HCT116 (cell line): Measurements from ENCODE around the gene MSI2. TPM values are rescaled to one million over a fixed set of nuclear protein-coding genes. Genes with fewer than 3 reads are reported as not detected.

Experiments
- ATAC-seq: fragments of 200-7000 bp; cut with Tn5 transposase; 2 replicates; pipeline ENCODE4 v1.9.1; 2020; ENCODE audit warnings: mild to moderate bottlenecking, moderate library complexity
- BruUV-seq: library from RNA; stranded (reverse); fragments of 400-500 nt; replicated peaks from 2 replicates; lab custom pipeline; 2021; lab: Mats Ljungman, UMichigan
- CTCF ChIA-PET: fragments of 300-600 bp; sonication (Branson Sonifier 250); formaldehyde crosslinking; loops from one replicate; lab custom pipeline; 2021; ENCODE audit warnings: antibody characterized with exemption; lab: Charles Lee
- POLR2A ChIA-PET: fragments of 300-600, 350-600 bp; sonication (Branson Sonifier 250); formaldehyde crosslinking; loops from one replicate; lab custom pipeline; 2021; ENCODE audit warnings: antibody characterized with exemption; lab: Charles Lee
- RAD21 ChIA-PET, 2 experiments: fragments of 300-600 bp; sonication (Branson Sonifier 250); formaldehyde crosslinking; loops; one replicate each; lab custom pipeline; 2023; ENCODE audit warnings: low total read pairs in 2 of 2; ENCODE audit not compliant: uncharacterized antibody in 2 of 2, unreplicated experiment in 2 of 2, low non-redundant PET in 1 of 2; lab: Charles Lee
- DNase-seq: peaks from one replicate; pipeline ENCODE4 v3.0.0-alpha.2; 2010; ENCODE audit warnings: low read depth, low spot score
- H2AFZ ChIP-seq: fragments of 200-600 bp; shearing (Covaris generic), sonication (generic); 2 replicates; pipeline ENCODE4 v1.6.1; 2017; ENCODE audit warnings: low read depth, mixed run types, mixed read lengths, antibody characterized with exemption, low read length; ENCODE audit not compliant: poor library complexity, severe bottlenecking
- H3K27ac ChIP-seq: 2 replicates; pipeline ENCODE4 v1.5.1; 2012; ENCODE audit warnings: low read depth, low read length
- H3K27me3 ChIP-seq: fragments of 200-600 bp; sonication (generic); 2 replicates; pipeline ENCODE4 v1.6.1; 2016; ENCODE audit warnings: mixed run types, low read length, mixed read lengths; ENCODE audit not compliant: insufficient read depth
- H3K36me3 ChIP-seq, 2 experiments: fragments of 200-500 bp in 1 of 2; fragments of 200-600 bp in 1 of 2; sonication (Bioruptor generic) in 1 of 2; sonication (generic) in 1 of 2; 2 replicates each; pipeline versions ENCODE4 v1.5.1 to v1.6.1; 2014 to 2016; ENCODE audit warnings: low read length in 2 of 2, inconsistent platforms in 1 of 2, mixed read lengths in 1 of 2, mixed run types in 1 of 2; ENCODE audit not compliant: insufficient read depth in 2 of 2, control insufficient read depth in 1 of 2
- H3K4me1 ChIP-seq, 2 experiments: fragments of 200-600 bp in 1 of 2; sonication (generic) in 1 of 2; 2 replicates each; pipeline versions ENCODE4 v1.5.1 to v1.6.1; 2012 to 2017; ENCODE audit warnings: low read length in 2 of 2, inconsistent platforms in 1 of 2, mild to moderate bottlenecking in 1 of 2, mixed read lengths in 1 of 2, mixed run types in 1 of 2, moderate library complexity in 1 of 2; ENCODE audit not compliant: insufficient read depth in 2 of 2, control insufficient read depth in 1 of 2
- H3K4me2 ChIP-seq: fragments of 200-600 bp; sonication (generic); 2 replicates; pipeline ENCODE4 v1.6.1; 2017; ENCODE audit warnings: mixed run types, low read length, mixed read lengths
- H3K4me3 ChIP-seq, 2 experiments: fragments of 200-600 bp in 1 of 2; sonication (generic) in 1 of 2; replicated peaks in 1 of 2; 2 replicates each; pipeline ENCODE4 v1.5.1; 2011 to 2016; ENCODE audit warnings: low read length in 2 of 2, control low read depth in 1 of 2, low read depth in 1 of 2, mild to moderate bottlenecking in 1 of 2, mixed read lengths in 1 of 2, mixed run types in 1 of 2
- H3K79me2 ChIP-seq: fragments of 200-600 bp; sonication (generic); 2 replicates; pipeline ENCODE4 v1.6.1; 2017; ENCODE audit warnings: mild to moderate bottlenecking, mixed run types, low read length, moderate library complexity, mixed read lengths; ENCODE audit not compliant: insufficient read depth
- H3K9ac ChIP-seq: fragments of 200-600 bp; sonication (generic); 2 replicates; pipeline ENCODE4 v1.6.1; 2016; ENCODE audit warnings: low read length, mixed read lengths
- H3K9me2 ChIP-seq: fragments of 200-600 bp; sonication (generic), shearing (Covaris generic); 2 replicates; pipeline ENCODE4 v1.6.1; 2017; ENCODE audit warnings: mixed run types, mild to moderate bottlenecking, moderate library complexity; ENCODE audit not compliant: insufficient read depth
- H3K9me3 ChIP-seq, 2 experiments: fragments of 200-500 bp in 1 of 2; fragments of 200-600 bp in 1 of 2; sonication (Bioruptor generic) in 1 of 2; sonication (generic) in 1 of 2; 2 replicates each; pipeline ENCODE4 v1.6.1; 2014 to 2017; ENCODE audit warnings: low read length in 2 of 2, mixed read lengths in 2 of 2, inconsistent platforms in 1 of 2, low read depth in 1 of 2, mild to moderate bottlenecking in 1 of 2, mixed run types in 1 of 2, moderate library complexity in 1 of 2; ENCODE audit not compliant: control insufficient read depth in 1 of 2, insufficient read depth in 1 of 2
- H4K20me1 ChIP-seq: fragments of 200-600 bp; sonication (generic), shearing (Covaris generic); 2 replicates; pipeline ENCODE4 v1.6.1; 2017; ENCODE audit warnings: mixed run types, mild to moderate bottlenecking, moderate library complexity; ENCODE audit not compliant: insufficient read depth
- CBX3 ChIP-seq: IDR thresholded peaks from 2 replicates; pipeline ENCODE4 v1.6.1; 2012; ENCODE audit warnings: low read depth
- EZH2phosphoT487 ChIP-seq: fragments of 200-600 bp; IDR thresholded peaks from 2 replicates; pipeline ENCODE4 v1.6.1; 2018; ENCODE audit warnings: antibody characterized with exemption, borderline replicate concordance
- JUND ChIP-seq: IDR thresholded peaks from 2 replicates; pipeline ENCODE4 v1.6.1; 2012
- POLR2A ChIP-seq: IDR thresholded peaks from 2 replicates; pipeline ENCODE4 v1.7.0; 2011; ENCODE audit warnings: borderline replicate concordance; ENCODE audit not compliant: insufficient read depth, insufficient read length; ENCODE audit errors: extremely low read depth
- RAD21 ChIP-seq: IDR thresholded peaks from 2 replicates; pipeline ENCODE4 v1.6.1; 2012; ENCODE audit warnings: low read depth, mild to moderate bottlenecking
- SRF ChIP-seq: IDR thresholded peaks from 2 replicates; pipeline ENCODE4 v1.6.1; 2012; ENCODE audit warnings: low read depth
- YY1 ChIP-seq: IDR thresholded peaks from 2 replicates; pipeline ENCODE4 v1.6.1; 2011; ENCODE audit warnings: low read length, low read depth, moderate library complexity, mild to moderate bottlenecking; ENCODE audit not compliant: insufficient replicate concordance; ENCODE audit errors: extremely low read depth
- ZFX ChIP-seq: fragments of 450-650 bp; IDR thresholded peaks from 2 replicates; pipeline ENCODE4 v1.6.1; 2017
- ZNF274 ChIP-seq: fragments of 200-500 bp; sonication (Bioruptor generic); IDR thresholded peaks from 2 replicates; pipeline ENCODE4 v1.6.1; 2014; ENCODE audit warnings: mild to moderate bottlenecking, low read depth, low read length, inconsistent platforms
- intact Hi-C: fragments of 100-400 bp; cut with micrococcal nuclease; formaldehyde crosslinking; loops from 2 replicates; pipeline ENCODE4 v1.10.0; 2022
- total RNA-seq: library from RNA; stranded (reverse); gene quantifications from one replicate; pipeline ENCODE4 v1.2.1, GENCODE V29; 2021; ENCODE audit not compliant: unreplicated experiment
- TF ChIP-seq, protein P1 (sequence below): IDR thresholded peaks from 2 replicates; pipeline ENCODE4 v1.6.1; 2011; ENCODE audit warnings: mild to moderate bottlenecking, low read length, moderate library complexity; ENCODE audit not compliant: insufficient replicate concordance; ENCODE audit errors: extremely low read depth
- TF ChIP-seq, protein P2 (sequence below): IDR thresholded peaks from 2 replicates; pipeline ENCODE4 v1.6.1; 2012
- TF ChIP-seq, protein P3 (sequence below): IDR thresholded peaks from 2 replicates; pipeline ENCODE4 v1.6.1; 2012; ENCODE audit warnings: low read depth
- TF ChIP-seq, protein P4 (sequence below), 3 experiments: fragments of 200-600 bp in 1 of 3; sonication (generic) in 1 of 3; IDR thresholded peaks in 2 of 3; conservative IDR thresholded peaks in 1 of 3; 2 replicates each; pipeline ENCODE4 v1.5.1; 2012 to 2017; ENCODE audit warnings: low read depth in 2 of 3, low read length in 2 of 3, antibody characterized with exemption in 1 of 3, borderline replicate concordance in 1 of 3, control low read depth in 1 of 3, mild to moderate bottlenecking in 1 of 3, mixed read lengths in 1 of 3, mixed run types in 1 of 3, moderate library complexity in 1 of 3; ENCODE audit not compliant: insufficient read depth in 1 of 3

MSI2 gene
- total RNA-seq, 1 experiment from 2014 or later = 137 TPM

DNA sequence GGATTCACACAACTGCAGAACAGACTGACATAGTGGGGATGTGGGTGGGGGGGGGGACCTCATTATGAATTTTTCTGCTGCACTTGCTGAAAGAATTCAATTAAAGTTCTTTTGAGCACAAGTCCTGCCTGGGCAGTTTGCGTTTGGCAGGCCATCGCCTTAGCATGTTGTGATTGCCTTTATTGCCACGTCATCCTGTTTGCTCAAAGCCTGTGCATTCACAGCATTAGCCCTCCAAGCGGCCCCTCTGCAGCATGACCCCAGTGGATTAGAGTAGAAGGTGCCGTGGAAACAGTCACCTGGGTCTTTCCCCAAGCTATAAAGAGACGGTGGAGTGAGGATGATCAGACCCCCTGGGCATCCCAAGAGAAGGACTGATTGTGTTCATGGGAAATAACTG is 17.2 kb downstream of the MSI2 start (continued):
- TF ChIP-seq, protein P1, sequence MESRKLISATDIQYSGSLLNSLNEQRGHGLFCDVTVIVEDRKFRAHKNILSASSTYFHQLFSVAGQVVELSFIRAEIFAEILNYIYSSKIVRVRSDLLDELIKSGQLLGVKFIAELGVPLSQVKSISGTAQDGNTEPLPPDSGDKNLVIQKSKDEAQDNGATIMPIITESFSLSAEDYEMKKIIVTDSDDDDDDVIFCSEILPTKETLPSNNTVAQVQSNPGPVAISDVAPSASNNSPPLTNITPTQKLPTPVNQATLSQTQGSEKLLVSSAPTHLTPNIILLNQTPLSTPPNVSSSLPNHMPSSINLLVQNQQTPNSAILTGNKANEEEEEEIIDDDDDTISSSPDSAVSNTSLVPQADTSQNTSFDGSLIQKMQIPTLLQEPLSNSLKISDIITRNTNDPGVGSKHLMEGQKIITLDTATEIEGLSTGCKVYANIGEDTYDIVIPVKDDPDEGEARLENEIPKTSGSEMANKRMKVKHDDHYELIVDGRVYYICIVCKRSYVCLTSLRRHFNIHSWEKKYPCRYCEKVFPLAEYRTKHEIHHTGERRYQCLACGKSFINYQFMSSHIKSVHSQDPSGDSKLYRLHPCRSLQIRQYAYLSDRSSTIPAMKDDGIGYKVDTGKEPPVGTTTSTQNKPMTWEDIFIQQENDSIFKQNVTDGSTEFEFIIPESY = no peak

DNA sequence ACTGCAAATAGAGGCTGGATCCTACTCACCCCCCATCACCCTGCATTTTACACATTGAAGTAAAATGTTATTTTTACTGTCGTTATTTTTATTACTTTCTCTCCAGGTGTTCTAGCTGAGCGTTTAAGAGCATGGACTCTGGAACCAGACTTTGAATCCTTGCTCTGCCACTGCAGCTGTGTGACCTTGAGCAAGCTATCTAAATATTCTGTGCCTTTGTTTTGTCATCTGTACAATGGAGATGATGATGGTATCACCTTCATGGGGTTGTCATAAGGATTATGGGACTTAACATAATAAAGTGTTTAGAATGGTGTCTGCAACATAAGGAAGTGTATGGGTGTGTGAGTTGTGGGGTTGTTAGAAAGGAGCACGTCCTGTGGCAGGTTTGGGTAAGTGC is 17.8 kb downstream of the MSI2 start:
- no peaks in the 10 kb centered on the region for H3K9me3 ChIP-seq
- H3K27me3 ChIP-seq = no peaks in the 10 kb centered on the region
- H3K9me2 ChIP-seq = no peaks in the 10 kb centered on the region
- BruUV-seq = no TSS peak
- H3K36me3 ChIP-seq = peaks cover 4 to 37% of the 10 kb centered on the region in 2 experiments; a peak in 3 of 4 replicates
- DNase-seq (no peak), ATAC-seq (no peak)
- H3K4me1 ChIP-seq = no peaks in the 10 kb centered on the region
- H3K9ac ChIP-seq = no peak overlapping the region
- H3K79me2 ChIP-seq = peaks cover 23% of the 10 kb centered on the region
- no peak overlapping the region for H3K4me2 ChIP-seq
- intact Hi-C loops = no loop called here
- H2AFZ ChIP-seq = no peak overlapping the region
- ChIA-PET CTCF (no interaction called here), RAD21 (no interaction called here), POLR2A (no interaction called here)
- no peak overlapping the region for H3K27ac ChIP-seq
- no peaks in the 10 kb centered on the region for H4K20me1 ChIP-seq
- TF ChIP-seq SRF = no peak
- TF ChIP-seq, protein P2, sequence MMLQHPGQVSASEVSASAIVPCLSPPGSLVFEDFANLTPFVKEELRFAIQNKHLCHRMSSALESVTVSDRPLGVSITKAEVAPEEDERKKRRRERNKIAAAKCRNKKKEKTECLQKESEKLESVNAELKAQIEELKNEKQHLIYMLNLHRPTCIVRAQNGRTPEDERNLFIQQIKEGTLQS = no peak
- no peak for TF ChIP-seq EZH2phosphoT487
- no peak for TF ChIP-seq ZFX
- no peak for TF ChIP-seq CBX3
- no peak for TF ChIP-seq YY1
- TF ChIP-seq RAD21 = no peak
- no peak for TF ChIP-seq POLR2A
- no peak for TF ChIP-seq ZNF274
- TF ChIP-seq, protein P3, sequence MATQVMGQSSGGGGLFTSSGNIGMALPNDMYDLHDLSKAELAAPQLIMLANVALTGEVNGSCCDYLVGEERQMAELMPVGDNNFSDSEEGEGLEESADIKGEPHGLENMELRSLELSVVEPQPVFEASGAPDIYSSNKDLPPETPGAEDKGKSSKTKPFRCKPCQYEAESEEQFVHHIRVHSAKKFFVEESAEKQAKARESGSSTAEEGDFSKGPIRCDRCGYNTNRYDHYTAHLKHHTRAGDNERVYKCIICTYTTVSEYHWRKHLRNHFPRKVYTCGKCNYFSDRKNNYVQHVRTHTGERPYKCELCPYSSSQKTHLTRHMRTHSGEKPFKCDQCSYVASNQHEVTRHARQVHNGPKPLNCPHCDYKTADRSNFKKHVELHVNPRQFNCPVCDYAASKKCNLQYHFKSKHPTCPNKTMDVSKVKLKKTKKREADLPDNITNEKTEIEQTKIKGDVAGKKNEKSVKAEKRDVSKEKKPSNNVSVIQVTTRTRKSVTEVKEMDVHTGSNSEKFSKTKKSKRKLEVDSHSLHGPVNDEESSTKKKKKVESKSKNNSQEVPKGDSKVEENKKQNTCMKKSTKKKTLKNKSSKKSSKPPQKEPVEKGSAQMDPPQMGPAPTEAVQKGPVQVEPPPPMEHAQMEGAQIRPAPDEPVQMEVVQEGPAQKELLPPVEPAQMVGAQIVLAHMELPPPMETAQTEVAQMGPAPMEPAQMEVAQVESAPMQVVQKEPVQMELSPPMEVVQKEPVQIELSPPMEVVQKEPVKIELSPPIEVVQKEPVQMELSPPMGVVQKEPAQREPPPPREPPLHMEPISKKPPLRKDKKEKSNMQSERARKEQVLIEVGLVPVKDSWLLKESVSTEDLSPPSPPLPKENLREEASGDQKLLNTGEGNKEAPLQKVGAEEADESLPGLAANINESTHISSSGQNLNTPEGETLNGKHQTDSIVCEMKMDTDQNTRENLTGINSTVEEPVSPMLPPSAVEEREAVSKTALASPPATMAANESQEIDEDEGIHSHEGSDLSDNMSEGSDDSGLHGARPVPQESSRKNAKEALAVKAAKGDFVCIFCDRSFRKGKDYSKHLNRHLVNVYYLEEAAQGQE = no peak
- no peak for TF ChIP-seq JUND
- TF ChIP-seq, protein P4, sequence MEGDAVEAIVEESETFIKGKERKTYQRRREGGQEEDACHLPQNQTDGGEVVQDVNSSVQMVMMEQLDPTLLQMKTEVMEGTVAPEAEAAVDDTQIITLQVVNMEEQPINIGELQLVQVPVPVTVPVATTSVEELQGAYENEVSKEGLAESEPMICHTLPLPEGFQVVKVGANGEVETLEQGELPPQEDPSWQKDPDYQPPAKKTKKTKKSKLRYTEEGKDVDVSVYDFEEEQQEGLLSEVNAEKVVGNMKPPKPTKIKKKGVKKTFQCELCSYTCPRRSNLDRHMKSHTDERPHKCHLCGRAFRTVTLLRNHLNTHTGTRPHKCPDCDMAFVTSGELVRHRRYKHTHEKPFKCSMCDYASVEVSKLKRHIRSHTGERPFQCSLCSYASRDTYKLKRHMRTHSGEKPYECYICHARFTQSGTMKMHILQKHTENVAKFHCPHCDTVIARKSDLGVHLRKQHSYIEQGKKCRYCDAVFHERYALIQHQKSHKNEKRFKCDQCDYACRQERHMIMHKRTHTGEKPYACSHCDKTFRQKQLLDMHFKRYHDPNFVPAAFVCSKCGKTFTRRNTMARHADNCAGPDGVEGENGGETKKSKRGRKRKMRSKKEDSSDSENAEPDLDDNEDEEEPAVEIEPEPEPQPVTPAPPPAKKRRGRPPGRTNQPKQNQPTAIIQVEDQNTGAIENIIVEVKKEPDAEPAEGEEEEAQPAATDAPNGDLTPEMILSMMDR (IDR thresholded peaks at IDR 0.05 in 2 of 3, conservative IDR thresholded peaks at IDR 0.05 in 1 of 3; ENCODE audit: borderline replicate concordance in 1 of 3, insufficient read depth in 1 of 3, low read depth in 2 of 3, low read length in 2 of 3) = no peak
- no peak overlapping the region for H3K4me3 ChIP-seq
